Stimulated activated CD4-positive, alpha-beta T cell treated with anti-CD3 and anti-CD28 coated beads, Interleukin-2, amount 100 ng/mL, for 48 hours (primary cell): ENCODE data around the gene LPAR3.
A peak's percentile ranks its signal among the peaks of the same experiment; 100 is the strongest.

ENCODE experiments used
- DNase-seq, 2 donors: peaks; one replicate each; pipeline ENCODE4 v3.0.0-alpha.2; 2020

Gene LPAR3

GRCh38 chr1:84773195-84773594, 119.8 kb downstream of the LPAR3 start:
- DNase-seq, result no peak

GRCh38 chr1:84772428-84772943, 120.5 kb downstream of the LPAR3 start:
- DNase-seq, result peak; percentile 69 to 82

- DNase-seq, result no peak
Measured at GRCh38 chr1:84771895-84772294, 121.1 kb downstream of the LPAR3 start.

- no peak for DNase-seq
Measured at GRCh38 chr1:84770481-84770880, 122.5 kb downstream of the LPAR3 start.

- no peak for DNase-seq
Measured at GRCh38 chr1:84769636-84770035, 123.4 kb downstream of the LPAR3 start.

GRCh38 chr1:84768634-84769033, 124.4 kb downstream of the LPAR3 start:
- DNase-seq, result no peak

GRCh38 chr1:84763912-84764680, 128.9 kb downstream of the LPAR3 start:
- DNase-seq, result no peak

GRCh38 chr1:84762664-84763063, 130.3 kb downstream of the LPAR3 start:
- no peak for DNase-seq
